Sigmoid colon (tissue), 4 donors: ENCODE data around the gene ZCCHC17.

Source experiments
- EP300 ChIP-seq, 4 donors: sonication (generic); formaldehyde crosslinking; IDR thresholded peaks; one replicate each; pipeline ENCODE4 v1.6.1; 2017; ENCODE audit warnings: antibody characterized with exemption in 4 of 4
- POLR2A ChIP-seq, 2 donors: fragments of 450-650 bp; IDR thresholded peaks; one replicate each; pipeline ENCODE4 v1.6.1; 2016; ENCODE audit warnings: antibody characterized with exemption in 2 of 2, mild to moderate bottlenecking in 2 of 2, moderate library complexity in 2 of 2
- POLR2AphosphoS5 ChIP-seq, 4 donors: sonication (generic); formaldehyde crosslinking; IDR thresholded peaks; one replicate each; pipeline ENCODE4 v1.6.1; 2017; ENCODE audit warnings: antibody characterized with exemption in 4 of 4
- TF ChIP-seq, protein P1 (sequence below), 4 experiments: fragments of 450-650 bp in 3 of 4; fragments of 200-600 bp in 1 of 4; IDR thresholded peaks; one replicate each; pipeline ENCODE4 v1.5.1; 2016 to 2019; ENCODE audit warnings: antibody characterized with exemption in 4 of 4, mild to moderate bottlenecking in 3 of 4, moderate library complexity in 2 of 4

- TF ChIP-seq, protein P1, sequence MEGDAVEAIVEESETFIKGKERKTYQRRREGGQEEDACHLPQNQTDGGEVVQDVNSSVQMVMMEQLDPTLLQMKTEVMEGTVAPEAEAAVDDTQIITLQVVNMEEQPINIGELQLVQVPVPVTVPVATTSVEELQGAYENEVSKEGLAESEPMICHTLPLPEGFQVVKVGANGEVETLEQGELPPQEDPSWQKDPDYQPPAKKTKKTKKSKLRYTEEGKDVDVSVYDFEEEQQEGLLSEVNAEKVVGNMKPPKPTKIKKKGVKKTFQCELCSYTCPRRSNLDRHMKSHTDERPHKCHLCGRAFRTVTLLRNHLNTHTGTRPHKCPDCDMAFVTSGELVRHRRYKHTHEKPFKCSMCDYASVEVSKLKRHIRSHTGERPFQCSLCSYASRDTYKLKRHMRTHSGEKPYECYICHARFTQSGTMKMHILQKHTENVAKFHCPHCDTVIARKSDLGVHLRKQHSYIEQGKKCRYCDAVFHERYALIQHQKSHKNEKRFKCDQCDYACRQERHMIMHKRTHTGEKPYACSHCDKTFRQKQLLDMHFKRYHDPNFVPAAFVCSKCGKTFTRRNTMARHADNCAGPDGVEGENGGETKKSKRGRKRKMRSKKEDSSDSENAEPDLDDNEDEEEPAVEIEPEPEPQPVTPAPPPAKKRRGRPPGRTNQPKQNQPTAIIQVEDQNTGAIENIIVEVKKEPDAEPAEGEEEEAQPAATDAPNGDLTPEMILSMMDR (IDR thresholded peaks at IDR 0.05): no peak
- TF ChIP-seq POLR2A (IDR thresholded peaks at IDR 0.05) (no peak), EP300 (IDR thresholded peaks at IDR 0.05) (no peak), POLR2AphosphoS5 (IDR thresholded peaks at IDR 0.05) (no peak)
Observed at GRCh38 chr1:31397360-31398095, 100.7 kb downstream of the ZCCHC17 start.
